ENCODE results near the gene PRCP.
A peak's percentile ranks its signal among the peaks of the same experiment; 100 is the strongest.
"Not testable (repeated sequence)": the region's sequence is repeated elsewhere in the genome, so short reads cannot be mapped to it uniquely, and the experiment has no call there.

PRCP gene

GRCh38 chr11:82900277-82901164, at the start of gene PRCP:
Gene PRCP, minus strand, starts transcription at chr11:82900430. Its CDS starts 28 bp downstream, at chr11:82900402.
- peak; percentile 68 for DNase-seq (ENCODE audit: low spot score)

- no peak for DNase-seq (ENCODE audit: low spot score)
These were observed 49.1 kb upstream of the PRCP start for GRCh38 chr11:82949352-82949751.

- no peak for DNase-seq (ENCODE audit: low spot score)
These were observed 45.5 kb upstream of the PRCP start for GRCh38 chr11:82945682-82946081.

- not testable (repeated sequence) for DNase-seq (ENCODE audit: low spot score)
These were observed 44.8 kb upstream of the PRCP start for GRCh38 chr11:82945041-82945440.

- DNase-seq (ENCODE audit: low spot score): no peak
These were observed 44.0 kb upstream of the PRCP start for GRCh38 chr11:82944198-82944597.

GRCh38 chr11:82943430-82943829, 43.2 kb upstream of the PRCP start:
- DNase-seq (ENCODE audit: low spot score): not testable (repeated sequence)

GRCh38 chr11:82942376-82942775, 42.1 kb upstream of the PRCP start:
- DNase-seq (ENCODE audit: low spot score): no peak

- DNase-seq (ENCODE audit: low spot score): no peak
These were observed 39.2 kb upstream of the PRCP start for GRCh38 chr11:82939456-82939855.

- no peak for DNase-seq (ENCODE audit: low spot score)
These were observed 37.3 kb upstream of the PRCP start for GRCh38 chr11:82937554-82937953.

GRCh38 chr11:82936261-82936660, 36.0 kb upstream of the PRCP start:
- DNase-seq (ENCODE audit: low spot score): no peak

- DNase-seq (ENCODE audit: low spot score): no peak
These were observed 32.3 kb upstream of the PRCP start for GRCh38 chr11:82932564-82932963.

- DNase-seq (ENCODE audit: low spot score): no peak
These were observed 30.5 kb upstream of the PRCP start for GRCh38 chr11:82930734-82931133.

GRCh38 chr11:82930229-82930628, 30.0 kb upstream of the PRCP start:
- no peak for DNase-seq (ENCODE audit: low spot score)

- no peak for DNase-seq (ENCODE audit: low spot score)
These were observed 28.9 kb upstream of the PRCP start for GRCh38 chr11:82929121-82929520.

GRCh38 chr11:82927264-82927880, 27.1 kb upstream of the PRCP start:
- DNase-seq (ENCODE audit: low spot score): peak; percentile 55

GRCh38 chr11:82924522-82925224, 24.4 kb upstream of the PRCP start:
- DNase-seq (ENCODE audit: low spot score): no peak

- DNase-seq (ENCODE audit: low spot score): peak; percentile 69
These were observed 22.4 kb upstream of the PRCP start for GRCh38 chr11:82922396-82923173.

GRCh38 chr11:82920227-82920626, 20.0 kb upstream of the PRCP start:
- DNase-seq (ENCODE audit: low spot score): not testable (repeated sequence)

GRCh38 chr11:82919786-82920185, 19.6 kb upstream of the PRCP start:
- not testable (repeated sequence) for DNase-seq (ENCODE audit: low spot score)

GRCh38 chr11:82909015-82909640, 8.9 kb upstream of the PRCP start:
- no peak for DNase-seq (ENCODE audit: low spot score)

GRCh38 chr11:82908311-82908710, 8.1 kb upstream of the PRCP start:
- DNase-seq (ENCODE audit: low spot score): no peak
